Measurements from ENCODE around the gene EIF4EBP3. TPM values are rescaled to one million over a fixed set of nuclear protein-coding genes. Genes with fewer than 3 reads are reported as not detected.

The EIF4EBP3 gene
- 16.4 TPM for total RNA-seq (ENCODE audit: unreplicated experiment)
- long read RNA-seq = 0 reads

GRCh38 chr5:140547508-140548299, at the start of gene EIF4EBP3:
TSS of gene EIF4EBP3 (plus strand) at chr5:140547662. CDS start at chr5:140547738, 76 bp downstream.
- peaks cover 6% of the 10 kb centered on the region for H3K27me3 Mint-ChIP-seq (ENCODE audit: unreplicated experiment)

GRCh38 chr5:140497897-140498296, 49.6 kb upstream of the EIF4EBP3 start:
- no peak for TF ChIP-seq CTCF (IDR thresholded peaks at IDR 0.05; ENCODE audit: unreplicated experiment)
- Mint-ChIP-seq H3K27me3 (ENCODE audit: unreplicated experiment) (no peaks in the 10 kb centered on the region), H3K9me3 (ENCODE audit: unreplicated experiment) (no peaks in the 10 kb centered on the region), H3K27ac (ENCODE audit: unreplicated experiment) (no peak overlapping the region), H3K36me3 (ENCODE audit: low read depth, unreplicated experiment) (peaks cover 11% of the 10 kb centered on the region), H3K4me3 (ENCODE audit: unreplicated experiment) (no peak overlapping the region), H3K4me1 (ENCODE audit: unreplicated experiment) (no peaks in the 10 kb centered on the region)
- DNase-seq (ENCODE audit: low spot score) = no peak

More at GRCh38 chr5:140547508-140548299, at the start of gene EIF4EBP3:
- Mint-ChIP-seq H3K9me3 (ENCODE audit: unreplicated experiment) (no peaks in the 10 kb centered on the region), H3K36me3 (ENCODE audit: low read depth, unreplicated experiment) (peaks cover 37% of the 10 kb centered on the region), H3K27ac (ENCODE audit: unreplicated experiment) (peak within 1 kb of the TSS; percentile 72), H3K4me1 (ENCODE audit: unreplicated experiment) (peaks cover 37% of the 10 kb centered on the region), H3K4me3 (ENCODE audit: unreplicated experiment) (peak within 1 kb of the TSS; percentile 74)
- DNase-seq (ENCODE audit: low spot score) = peak; percentile 95
- peak; percentile 70 for TF ChIP-seq CTCF (IDR thresholded peaks at IDR 0.05; ENCODE audit: unreplicated experiment)

GRCh38 chr5:140498591-140498990, 48.9 kb upstream of the EIF4EBP3 start:
- Mint-ChIP-seq H3K27ac (ENCODE audit: unreplicated experiment) (no peak overlapping the region), H3K9me3 (ENCODE audit: unreplicated experiment) (no peaks in the 10 kb centered on the region), H3K27me3 (ENCODE audit: unreplicated experiment) (no peaks in the 10 kb centered on the region), H3K4me1 (ENCODE audit: unreplicated experiment) (no peaks in the 10 kb centered on the region), H3K36me3 (ENCODE audit: low read depth, unreplicated experiment) (peaks cover 11% of the 10 kb centered on the region), H3K4me3 (ENCODE audit: unreplicated experiment) (no peak overlapping the region)
- TF ChIP-seq CTCF (IDR thresholded peaks at IDR 0.05; ENCODE audit: unreplicated experiment) = no peak
- DNase-seq (ENCODE audit: low spot score) = no peak

- H3K27ac Mint-ChIP-seq (ENCODE audit: unreplicated experiment) = no peak overlapping the region
- H3K36me3 Mint-ChIP-seq (ENCODE audit: low read depth, unreplicated experiment) = peaks cover 14% of the 10 kb centered on the region
- no peaks in the 10 kb centered on the region for H3K27me3 Mint-ChIP-seq (ENCODE audit: unreplicated experiment)
- TF ChIP-seq CTCF (IDR thresholded peaks at IDR 0.05; ENCODE audit: unreplicated experiment) = no peak
- peaks cover 2% of the 10 kb centered on the region for H3K4me1 Mint-ChIP-seq (ENCODE audit: unreplicated experiment)
- H3K4me3 Mint-ChIP-seq (ENCODE audit: unreplicated experiment) = no peak overlapping the region
- no peak for DNase-seq (ENCODE audit: low spot score)
- no peaks in the 10 kb centered on the region for H3K9me3 Mint-ChIP-seq (ENCODE audit: unreplicated experiment)
Observed at GRCh38 chr5:140502834-140503233, 44.6 kb upstream of the EIF4EBP3 start.

GRCh38 chr5:140509898-140510297, 37.6 kb upstream of the EIF4EBP3 start:
- DNase-seq (ENCODE audit: low spot score) = no peak
- H3K4me3 Mint-ChIP-seq (ENCODE audit: unreplicated experiment) = no peak overlapping the region
- no peak for TF ChIP-seq CTCF (IDR thresholded peaks at IDR 0.05; ENCODE audit: unreplicated experiment)
- H3K27me3 Mint-ChIP-seq (ENCODE audit: unreplicated experiment) = no peaks in the 10 kb centered on the region
- H3K36me3 Mint-ChIP-seq (ENCODE audit: low read depth, unreplicated experiment) = peaks cover 19% of the 10 kb centered on the region
- H3K4me1 Mint-ChIP-seq (ENCODE audit: unreplicated experiment) = peaks cover 15% of the 10 kb centered on the region
- no peaks in the 10 kb centered on the region for H3K9me3 Mint-ChIP-seq (ENCODE audit: unreplicated experiment)
- peak overlapping the region; percentile 8 for H3K27ac Mint-ChIP-seq (ENCODE audit: unreplicated experiment)

Data from endothelial cell (in vitro differentiated cells).